K562 (cell line): ENCODE results near the gene PHF20. TPM values are rescaled to one million over a fixed set of nuclear protein-coding genes. Genes with fewer than 3 reads are reported as not detected.

Source experiments
- CAMTA2 ChIP-seq: fragments of 250-450 bp; sonication (Bioruptor Pico); conservative IDR thresholded peaks from 2 replicates; pipeline ENCODE4 v1.5.1; 2022
- CHD7 ChIP-seq: fragments of 200-600 bp; sonication (generic); IDR thresholded peaks from one replicate; pipeline ENCODE4 v1.6.1; 2012; ENCODE audit warnings: mild to moderate bottlenecking, low read depth, low read length, inconsistent platforms
- ELF2 ChIP-seq: fragments of 250-450 bp; sonication (Bioruptor Pico); IDR thresholded peaks from 2 replicates; pipeline ENCODE4 v1.5.0; 2021; ENCODE audit warnings: mild to moderate bottlenecking
- HBP1 ChIP-seq: fragments of 450-650 bp; formaldehyde crosslinking; IDR thresholded peaks from 2 replicates; pipeline ENCODE4 v1.4.0; 2022; ENCODE audit warnings: missing genetic modification characterization
- PHB2 ChIP-seq: fragments of 450-650 bp; IDR thresholded peaks from 2 replicates; pipeline ENCODE4 v1.6.1; 2017; ENCODE audit warnings: low read depth
- SMC3 ChIP-seq: conservative IDR thresholded peaks from 2 replicates; pipeline ENCODE4 v1.6.1; 2011; ENCODE audit warnings: low read depth, low read length, improper control_type of control experiment; ENCODE audit not compliant: insufficient read depth
- TAF1 ChIP-seq: IDR thresholded peaks from 2 replicates; pipeline ENCODE4 v1.6.1; 2011; ENCODE audit warnings: mild to moderate bottlenecking, low read length, moderate library complexity; ENCODE audit not compliant: insufficient read depth, control insufficient read depth, severe bottlenecking; ENCODE audit errors: extremely low read depth
- XRCC5 ChIP-seq: fragments of 200-400 bp; formaldehyde crosslinking; IDR thresholded peaks from 2 replicates; pipeline ENCODE4 v1.6.1; 2017; ENCODE audit warnings: low read depth, mild to moderate bottlenecking, low read length
- ZNF436 ChIP-seq: fragments of 250-450, 450-650 bp; sonication (Bioruptor Pico); formaldehyde crosslinking; IDR thresholded peaks from 2 replicates; pipeline ENCODE4 v1.7.0; 2020; ENCODE audit warnings: mild to moderate bottlenecking
- polyA plus RNA-seq, 8 experiments: library from polyadenylated mRNA; depleted of rRNA in 4 of 8; stranded (reverse) in 5 of 8; unstranded in 3 of 8; fragments of >200 nt; fragmentation: Nextera tagmentation in 2 of 8; fragmentation: Illumina TruSeq in 1 of 8; extraction: Ambion mirVana in 2 of 8; extraction: Trizol in 1 of 8; gene quantifications; 2 replicates each; pipeline versions ENCODE4 v1.2.1 to v1.2.3, GENCODE V29; 2011 to 2014; ENCODE audit warnings: inconsistent platforms in 1 of 8, missing spikeins in 1 of 8
- total RNA-seq, 7 experiments: library from RNA; depleted of rRNA in 6 of 7; stranded (reverse); fragments of >200 nt in 6 of 7; fragmentation: Illumina TruSeq in 2 of 7; extraction: Trizol in 2 of 7; gene quantifications; 2 replicates each; pipeline versions ENCODE4 v1.2.1 to v1.2.3, GENCODE V29; 2011 to 2021; ENCODE audit warnings: low replicate concordance in 1 of 7
- TF ChIP-seq, protein P1 (sequence below): sonication (generic); formaldehyde crosslinking; IDR thresholded peaks from 2 replicates; pipeline ENCODE4 v1.9.0; 2022; ENCODE audit warnings: mild to moderate bottlenecking, missing genetic modification reagents
- TF ChIP-seq, protein P2 (sequence below): sonication (generic); formaldehyde crosslinking; IDR thresholded peaks from 2 replicates; pipeline ENCODE4 v1.8.0; 2022; ENCODE audit warnings: missing genetic modification reagents, mild to moderate bottlenecking, borderline replicate concordance

PHF20 gene
- total and polyA plus RNA-seq, 9 of the 15 experiments (the other 6 are each of a cell fraction or from before 2014, with no cell fraction given), result 49.9 to 196 (median 70.7) TPM

- TF ChIP-seq CHD7 (peak; percentile 48), TAF1 (peak; percentile 89), SMC3 (peak; percentile 75), HBP1 (CRISPR knock-in tag) (peak; percentile 29; the same call in 1 of the 2 replicates), CAMTA2 (CRISPR knock-in tag) (no peak), ZNF436 (CRISPR knock-in tag) (no peak), XRCC5 (peak; percentile 99), PHB2 (no peak), ELF2 (CRISPR knock-in tag) (peak; percentile 85; the same call in 1 of the 2 replicates)
- TF ChIP-seq, protein P1, sequence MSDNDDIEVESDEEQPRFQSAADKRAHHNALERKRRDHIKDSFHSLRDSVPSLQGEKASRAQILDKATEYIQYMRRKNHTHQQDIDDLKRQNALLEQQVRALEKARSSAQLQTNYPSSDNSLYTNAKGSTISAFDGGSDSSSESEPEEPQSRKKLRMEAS (CRISPR knock-in tag), result peak; percentile 96
- TF ChIP-seq, protein P2, sequence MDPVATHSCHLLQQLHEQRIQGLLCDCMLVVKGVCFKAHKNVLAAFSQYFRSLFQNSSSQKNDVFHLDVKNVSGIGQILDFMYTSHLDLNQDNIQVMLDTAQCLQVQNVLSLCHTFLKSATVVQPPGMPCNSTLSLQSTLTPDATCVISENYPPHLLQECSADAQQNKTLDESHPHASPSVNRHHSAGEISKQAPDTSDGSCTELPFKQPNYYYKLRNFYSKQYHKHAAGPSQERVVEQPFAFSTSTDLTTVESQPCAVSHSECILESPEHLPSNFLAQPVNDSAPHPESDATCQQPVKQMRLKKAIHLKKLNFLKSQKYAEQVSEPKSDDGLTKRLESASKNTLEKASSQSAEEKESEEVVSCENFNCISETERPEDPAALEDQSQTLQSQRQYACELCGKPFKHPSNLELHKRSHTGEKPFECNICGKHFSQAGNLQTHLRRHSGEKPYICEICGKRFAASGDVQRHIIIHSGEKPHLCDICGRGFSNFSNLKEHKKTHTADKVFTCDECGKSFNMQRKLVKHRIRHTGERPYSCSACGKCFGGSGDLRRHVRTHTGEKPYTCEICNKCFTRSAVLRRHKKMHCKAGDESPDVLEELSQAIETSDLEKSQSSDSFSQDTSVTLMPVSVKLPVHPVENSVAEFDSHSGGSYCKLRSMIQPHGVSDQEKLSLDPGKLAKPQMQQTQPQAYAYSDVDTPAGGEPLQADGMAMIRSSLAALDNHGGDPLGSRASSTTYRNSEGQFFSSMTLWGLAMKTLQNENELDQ (CRISPR knock-in tag), result 0 out of 2 replicates have a peak, but pooled peaks have one; percentile 30
Observed at GRCh38 chr20:35954200-35954906, 182.5 kb downstream of the PHF20 start, which contains the start of gene SCAND1 (continued).
